GM19452 (cell line): ENCODE data around the gene SNX7.

Experiments used
- ATAC-seq: cut with Tn5 transposase; IDR thresholded peaks from one replicate; pipeline ENCODE4 v1.9.1; 2021; ENCODE audit not compliant: unreplicated experiment

Gene SNX7

DNA sequence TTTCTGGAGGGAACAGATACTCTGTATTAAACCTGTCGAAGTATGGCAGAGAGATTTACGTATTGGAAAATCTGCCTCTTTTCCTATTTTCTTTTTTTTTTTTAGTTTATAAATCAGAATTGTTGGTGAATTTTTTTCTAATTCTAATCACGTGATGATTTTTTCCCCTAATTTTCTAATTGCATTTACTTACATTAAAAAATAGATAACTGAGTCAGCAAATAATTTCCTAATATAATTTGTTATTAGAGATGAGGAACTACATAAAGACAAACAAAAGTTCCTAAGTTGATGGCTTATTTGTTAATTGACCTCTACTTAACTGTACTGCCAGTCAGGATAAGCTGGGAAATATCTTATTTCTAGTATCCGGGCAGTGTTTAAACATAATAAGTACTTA lies 34.6 kb downstream of the SNX7 start:
- no peak for ATAC-seq

- no peak for ATAC-seq
Observed at GRCh38 chr1:98697781-98698180, 36.3 kb downstream of the SNX7 start.

- ATAC-seq, result no peak
Observed at GRCh38 chr1:98698625-98699024, 37.1 kb downstream of the SNX7 start.

GRCh38 chr1:98700228-98700627 lies 38.7 kb downstream of the SNX7 start:
- no peak for ATAC-seq

- no peak for ATAC-seq
Observed at GRCh38 chr1:98702976-98703375, 41.5 kb downstream of the SNX7 start.

DNA sequence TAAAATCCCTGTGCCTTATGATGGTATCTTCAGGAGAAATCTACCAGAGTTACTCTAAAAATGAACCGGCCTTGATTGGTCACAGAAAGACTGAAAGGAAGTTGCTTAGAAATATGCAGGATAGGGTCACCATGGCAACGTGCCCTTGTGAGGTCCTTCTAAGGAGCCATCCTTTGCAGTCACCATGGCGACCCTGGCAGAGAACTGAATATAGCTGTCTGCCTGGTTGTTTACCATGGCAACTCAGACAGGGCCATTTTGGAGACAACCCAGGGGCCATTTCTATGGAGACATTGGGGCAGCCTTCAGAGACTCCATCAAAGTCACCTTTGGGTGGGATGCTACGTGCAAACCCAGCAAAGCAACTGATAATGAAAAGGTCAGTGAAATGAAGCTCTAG lies 43.0 kb downstream of the SNX7 start:
- no peak for ATAC-seq

GRCh38 chr1:98704971-98705370 lies 43.5 kb downstream of the SNX7 start:
- no peak for ATAC-seq

GRCh38 chr1:98705591-98705990 lies 44.1 kb downstream of the SNX7 start:
- no peak for ATAC-seq

GRCh38 chr1:98706173-98706843 lies 44.8 kb downstream of the SNX7 start:
- no peak for ATAC-seq

DNA sequence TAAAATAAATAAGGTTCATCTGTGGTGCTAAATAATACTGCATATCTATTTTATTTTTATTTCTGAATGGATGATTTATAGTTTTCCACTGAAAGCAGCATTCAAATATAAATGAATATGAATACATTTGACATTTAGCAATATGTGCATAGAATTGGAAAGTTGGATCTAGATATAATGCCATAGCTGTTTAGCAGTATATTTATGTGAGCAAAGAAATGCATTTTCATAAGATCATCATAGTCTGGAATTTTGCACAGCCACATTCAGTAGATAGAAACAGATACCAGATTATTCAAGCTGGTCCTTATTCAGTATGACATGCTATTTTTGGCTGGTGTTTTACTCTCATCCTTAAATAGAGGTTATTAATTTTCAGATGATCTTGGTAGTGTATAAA lies 46.0 kb downstream of the SNX7 start:
- no peak for ATAC-seq

DNA sequence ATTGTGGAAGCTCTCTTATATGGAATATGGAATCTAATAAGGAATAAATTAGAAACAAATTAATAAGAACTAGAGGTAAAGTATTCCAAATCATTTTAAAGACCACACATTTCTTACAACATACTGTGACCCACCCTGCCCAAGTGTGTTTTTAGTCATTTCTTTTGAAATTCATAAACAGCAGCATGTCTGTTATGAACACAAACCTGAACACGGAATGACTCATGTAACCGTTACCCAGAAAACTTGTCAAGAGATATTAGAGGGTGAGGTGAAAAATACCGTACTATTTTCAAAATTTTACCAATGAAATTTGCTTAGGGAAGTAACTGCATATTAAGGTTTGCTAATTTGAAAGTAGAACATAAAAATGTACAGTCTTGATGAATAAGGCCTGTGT lies 48.4 kb downstream of the SNX7 start:
- ATAC-seq, result no peak

- no peak for ATAC-seq
Observed at GRCh38 chr1:98723574-98723973, 62.1 kb downstream of the SNX7 start.

DNA sequence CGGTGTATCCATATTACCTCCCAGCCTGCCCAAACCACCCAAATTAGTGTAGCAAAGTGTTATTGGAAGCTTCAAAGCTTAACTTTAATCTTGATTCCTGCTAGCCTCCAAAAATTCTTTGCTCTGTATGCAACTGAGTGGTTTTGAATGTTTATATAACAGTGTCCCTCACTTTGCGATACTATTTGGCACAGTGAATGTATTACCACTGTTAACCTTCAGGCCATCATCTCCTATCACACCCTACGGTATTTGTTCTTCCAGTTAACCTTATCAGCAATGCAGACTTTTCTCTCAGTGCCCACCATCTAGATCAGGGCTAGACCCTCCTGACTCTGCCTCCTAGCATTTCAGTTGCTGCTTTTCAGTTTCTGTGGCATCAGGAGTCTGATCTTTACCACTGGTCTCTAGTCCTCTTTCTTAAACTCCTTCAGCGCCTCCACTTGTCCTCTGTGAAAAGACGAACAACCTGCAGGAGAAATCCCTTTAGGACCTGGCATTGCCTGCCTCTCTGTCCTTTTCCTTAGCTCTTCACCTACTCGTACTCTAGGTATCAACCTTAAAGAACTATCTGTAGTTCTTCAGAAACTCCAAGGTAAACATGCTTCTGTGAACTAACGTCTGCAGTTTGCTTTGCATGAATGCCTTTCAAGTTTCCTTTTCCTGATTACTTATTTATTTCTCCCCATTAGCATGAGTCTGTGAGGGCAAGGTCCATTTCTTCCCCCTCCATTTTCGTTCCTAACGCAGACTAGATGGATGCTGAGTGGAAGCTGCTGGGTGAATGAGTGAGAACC lies 71.7 kb downstream of the SNX7 start:
- no peak for ATAC-seq

- no peak for ATAC-seq
Observed at GRCh38 chr1:98733782-98734112, 72.2 kb downstream of the SNX7 start.

GRCh38 chr1:98735756-98736155 lies 74.2 kb downstream of the SNX7 start:
- ATAC-seq, result no peak

DNA sequence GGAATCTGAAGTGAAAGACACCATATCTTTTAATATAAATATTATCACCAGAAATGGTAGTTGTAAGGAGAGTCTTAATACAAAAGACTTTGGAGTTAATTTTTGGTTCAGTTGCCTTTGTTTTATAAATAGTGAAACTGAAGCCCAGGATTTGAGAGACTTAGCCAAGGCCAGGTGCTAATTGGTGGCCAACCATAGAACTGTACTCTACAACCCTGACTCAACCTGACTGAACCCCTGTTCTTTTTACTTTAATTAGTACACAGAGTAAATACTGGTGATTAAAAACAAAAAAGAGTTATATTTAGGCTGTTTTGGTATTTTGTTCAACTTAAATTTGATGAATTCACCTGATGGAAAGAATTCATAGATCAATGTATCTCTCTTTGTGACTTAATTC lies 76.3 kb downstream of the SNX7 start:
- ATAC-seq, result no peak

DNA sequence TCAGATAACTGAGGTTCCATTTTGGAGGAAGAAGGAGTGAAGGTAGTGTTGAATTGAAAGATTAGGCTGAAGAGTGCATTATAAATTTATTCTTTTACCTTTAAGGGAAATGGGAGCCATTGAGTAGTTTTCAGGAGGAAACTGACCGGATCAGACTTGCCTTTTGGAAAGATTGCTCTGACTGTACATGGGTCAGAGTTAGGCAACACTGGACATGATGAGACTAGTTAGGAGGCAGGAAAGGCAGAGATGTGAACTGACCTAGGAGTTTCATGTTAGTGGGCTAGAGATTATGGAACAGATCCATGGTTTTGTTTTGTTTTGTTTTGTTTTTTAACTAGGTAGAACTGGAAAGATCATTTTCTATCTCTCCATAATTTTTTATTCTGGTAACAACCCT lies 78.2 kb downstream of the SNX7 start:
- ATAC-seq, result no peak

- ATAC-seq, result no peak
Observed at GRCh38 chr1:98741164-98741563, 79.6 kb downstream of the SNX7 start.

DNA sequence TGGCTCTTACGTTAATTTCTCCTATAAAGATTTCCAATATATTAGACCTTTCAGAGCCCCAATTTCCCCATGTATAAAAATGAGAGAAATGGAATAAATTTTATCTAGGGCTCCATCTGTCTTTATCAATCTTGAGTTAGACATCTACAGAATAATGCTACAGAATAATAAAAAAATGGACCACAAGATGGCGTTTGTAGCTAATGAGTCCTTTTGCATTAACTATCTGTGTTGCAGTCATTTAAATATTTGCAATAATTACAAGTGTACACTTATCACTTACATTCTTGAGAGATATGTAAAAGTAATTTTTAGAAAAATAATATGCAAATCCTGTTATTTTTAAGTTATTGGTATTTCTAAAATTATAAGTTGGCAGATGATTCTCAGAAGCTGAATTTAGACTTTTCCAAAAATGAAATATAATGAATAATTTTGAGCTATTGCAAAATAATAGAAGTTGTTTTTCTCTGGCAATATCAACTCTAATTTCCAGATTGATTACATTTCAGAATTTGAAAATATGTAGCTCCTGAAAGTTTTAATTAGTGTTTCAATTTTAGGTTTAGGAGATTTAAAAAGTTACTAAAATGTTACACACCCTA lies 87.7 kb downstream of the SNX7 start:
- no peak for ATAC-seq

DNA sequence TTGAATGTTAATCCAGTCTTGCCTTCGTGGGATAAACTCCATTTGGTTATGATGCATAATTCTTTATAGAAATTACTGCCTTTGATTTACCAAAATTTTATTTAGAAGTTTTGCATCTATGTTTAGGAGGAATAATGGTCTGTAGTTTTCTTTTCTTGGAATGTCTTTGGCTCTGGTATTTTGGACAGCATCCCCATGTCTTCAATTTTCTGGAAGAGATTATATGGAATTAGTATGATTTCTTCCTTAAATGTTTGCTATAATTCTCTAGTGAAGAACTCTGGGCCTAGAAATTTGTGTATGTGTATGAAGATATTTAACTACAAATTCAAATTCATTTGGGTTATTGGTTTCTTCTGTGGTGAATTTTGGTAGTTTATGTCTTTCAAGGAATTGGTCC lies 92.7 kb downstream of the SNX7 start:
- no peak for ATAC-seq

GRCh38 chr1:98761219-98761865 lies 99.8 kb downstream of the SNX7 start:
- no peak for ATAC-seq
